Measurements from ENCODE around the gene ZC3H7B.

The ZC3H7B gene

GRCh38 chr22:41358927-41359326 lies 57.6 kb downstream of the ZC3H7B start:
- DNase-seq, result no peak

- DNase-seq, result no peak
Observed at GRCh38 chr22:41359376-41359775, 58.1 kb downstream of the ZC3H7B start.

DNA sequence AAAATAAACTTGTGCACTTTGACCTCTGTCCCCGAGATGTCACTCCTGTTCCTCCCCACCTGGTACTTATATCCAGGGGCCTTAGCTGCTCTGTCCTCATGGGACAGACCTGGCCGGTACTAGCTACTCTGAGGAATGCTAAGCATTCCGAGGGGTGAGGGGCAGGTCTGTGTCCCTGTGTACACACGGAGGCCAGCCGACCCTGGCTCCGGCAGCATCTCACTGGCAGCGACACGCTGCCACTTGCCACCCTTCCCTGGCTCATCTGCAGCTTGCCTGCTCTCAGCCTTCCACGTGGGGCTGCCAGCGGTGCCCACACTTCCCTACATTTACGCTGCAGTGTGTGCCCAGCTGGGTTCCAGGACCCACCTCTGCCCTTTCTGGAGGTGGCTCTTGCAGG lies 58.8 kb downstream of the ZC3H7B start:
- DNase-seq, result no peak

GRCh38 chr22:41361716-41362310 lies 60.5 kb downstream of the ZC3H7B start:
- no peak for DNase-seq

- DNase-seq, result no peak
Observed at GRCh38 chr22:41362615-41363014, 61.3 kb downstream of the ZC3H7B start.

DNA sequence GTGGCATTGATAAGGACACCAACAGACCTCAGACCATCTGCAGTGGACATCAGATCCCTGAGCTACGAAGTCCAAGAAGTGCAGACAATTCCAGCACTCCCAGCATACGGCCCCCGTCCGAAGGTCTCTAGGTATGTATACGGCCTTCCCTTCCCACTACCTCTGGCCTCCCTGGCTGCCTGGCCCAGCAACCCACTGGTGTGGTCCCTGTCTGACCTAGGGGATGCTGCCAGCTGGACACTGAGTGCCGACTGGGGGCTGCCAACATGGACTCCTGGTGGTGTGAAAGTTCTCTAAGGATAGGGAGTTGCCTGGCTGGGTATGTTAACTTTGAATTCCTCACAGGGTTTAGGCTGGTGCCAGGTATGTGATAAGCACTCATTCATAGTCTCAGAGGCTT lies 62.9 kb downstream of the ZC3H7B start:
- DNase-seq, result no peak

- DNase-seq, result no peak
Observed at GRCh38 chr22:41364955-41365354, 63.6 kb downstream of the ZC3H7B start.

- no peak for DNase-seq
Observed at GRCh38 chr22:41365425-41365824, 64.1 kb downstream of the ZC3H7B start.

GRCh38 chr22:41366323-41367029 lies 65.2 kb downstream of the ZC3H7B start:
- no peak for DNase-seq

GRCh38 chr22:41367039-41367679 lies 65.8 kb downstream of the ZC3H7B start:
- no peak for DNase-seq

DNA sequence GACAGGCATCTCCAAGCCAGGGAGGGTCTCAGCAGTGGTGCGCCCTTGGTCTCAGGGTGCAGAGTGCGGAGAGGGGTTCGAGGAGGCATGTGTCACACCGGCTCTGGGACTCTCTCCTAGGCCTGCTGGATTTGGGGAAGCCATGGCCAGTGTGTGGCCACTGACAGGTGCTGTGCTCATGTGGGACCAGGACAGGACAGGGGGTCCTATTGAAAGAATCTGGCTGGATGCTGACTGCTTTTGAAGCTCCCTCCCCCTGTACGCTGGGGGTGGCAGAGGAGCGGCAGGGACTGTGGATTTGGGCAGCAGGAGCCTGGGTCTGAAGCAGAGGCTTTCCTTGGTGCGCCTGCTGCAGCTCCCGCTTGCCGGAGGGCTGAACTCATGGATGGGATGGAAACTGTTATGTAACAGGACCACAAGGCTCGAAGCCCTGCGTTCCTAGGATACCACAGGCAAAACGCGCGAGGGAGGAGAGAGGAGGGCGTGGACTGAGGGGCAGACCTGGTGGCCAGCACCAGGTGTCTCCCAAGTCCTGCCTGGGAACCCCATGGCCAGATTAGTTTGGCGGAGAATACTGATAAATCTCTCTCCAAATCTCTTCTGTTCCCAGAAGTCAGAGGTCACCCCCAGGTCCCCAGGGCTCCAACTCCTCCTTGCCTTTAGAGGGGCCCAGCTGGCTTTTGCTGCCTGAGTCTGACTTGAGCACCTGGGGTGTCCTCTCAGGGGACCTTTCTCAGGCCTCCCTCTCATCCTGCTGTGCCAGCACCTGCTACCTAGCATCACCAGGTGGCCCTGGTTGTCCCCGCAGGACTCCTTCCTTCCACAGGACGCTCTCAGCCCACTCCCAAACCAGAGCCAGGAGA lies 66.6 kb downstream of the ZC3H7B start:
- DNase-seq, result no peak

GRCh38 chr22:41368543-41369423 lies 67.5 kb downstream of the ZC3H7B start:
- no peak for DNase-seq

DNA sequence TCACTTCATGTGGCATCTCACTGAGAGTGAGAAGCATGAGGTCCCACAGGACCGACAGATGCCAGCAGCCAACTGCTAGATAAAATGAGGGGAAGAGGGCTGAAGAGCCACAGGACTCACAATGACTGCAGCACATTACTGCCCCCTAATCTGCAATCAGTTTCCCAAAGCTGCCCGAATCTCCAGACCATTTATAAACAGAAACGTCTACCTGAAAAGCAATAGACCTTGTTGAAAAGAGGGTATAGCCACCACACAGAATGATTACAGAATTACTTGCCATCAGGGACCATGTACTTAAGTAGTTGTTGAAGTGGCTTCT lies 68.1 kb downstream of the ZC3H7B start:
- DNase-seq, result no peak

DNA sequence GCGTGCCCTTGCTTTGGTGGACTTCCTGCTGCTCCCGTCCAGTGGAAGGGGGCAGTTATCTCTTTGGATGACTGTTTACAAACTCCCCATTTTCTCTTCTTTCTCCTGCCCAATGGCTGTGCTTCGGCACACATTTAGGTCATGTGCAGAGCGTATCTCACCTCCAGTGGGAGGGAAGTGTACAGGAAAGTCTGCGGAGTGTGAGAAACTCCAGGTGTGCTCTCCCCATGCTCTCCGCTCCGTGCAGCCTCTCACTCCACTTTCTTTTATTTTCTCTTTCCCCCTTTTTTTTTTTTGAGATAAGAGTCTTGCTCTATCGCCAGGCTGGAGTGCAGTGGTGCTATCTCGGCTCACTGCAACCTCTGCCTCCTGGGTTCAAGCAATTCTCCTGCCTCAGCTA lies 68.5 kb downstream of the ZC3H7B start:
- no peak for DNase-seq

GRCh38 chr22:41377846-41378245 lies 76.5 kb downstream of the ZC3H7B start:
- DNase-seq, result no peak

DNA sequence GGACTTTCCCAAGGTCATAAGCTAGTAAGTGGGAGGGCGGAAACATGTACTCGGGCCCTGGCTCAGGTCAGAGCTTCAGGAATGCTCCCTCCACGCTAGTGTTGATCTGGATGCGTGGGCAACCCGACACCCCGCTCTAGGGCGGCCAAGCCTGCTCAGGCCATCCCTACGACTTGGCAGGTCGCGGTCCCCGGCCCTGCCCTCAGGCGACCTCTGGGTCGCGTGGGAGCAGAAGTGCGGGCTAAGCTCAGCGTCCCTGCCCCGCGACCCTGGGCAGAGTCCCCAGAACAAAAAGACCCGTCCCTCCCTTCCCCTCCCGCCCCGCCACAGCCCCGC lies 79.6 kb downstream of the ZC3H7B start:
- DNase-seq, result no peak

GRCh38 chr22:41381329-41382097 lies 80.2 kb downstream of the ZC3H7B start, which contains the start of gene TEF:
Gene TEF, plus strand, starts transcription at chr22:41381942. Its CDS starts 103 bp downstream, at chr22:41382045.
- DNase-seq, result peak; percentile 97

- peak; percentile 48 for DNase-seq
Observed at GRCh38 chr22:41382098-41382578, 80.8 kb downstream of the ZC3H7B start.

- no peak for DNase-seq
Observed at GRCh38 chr22:41382610-41383009, 81.3 kb downstream of the ZC3H7B start.

DNA sequence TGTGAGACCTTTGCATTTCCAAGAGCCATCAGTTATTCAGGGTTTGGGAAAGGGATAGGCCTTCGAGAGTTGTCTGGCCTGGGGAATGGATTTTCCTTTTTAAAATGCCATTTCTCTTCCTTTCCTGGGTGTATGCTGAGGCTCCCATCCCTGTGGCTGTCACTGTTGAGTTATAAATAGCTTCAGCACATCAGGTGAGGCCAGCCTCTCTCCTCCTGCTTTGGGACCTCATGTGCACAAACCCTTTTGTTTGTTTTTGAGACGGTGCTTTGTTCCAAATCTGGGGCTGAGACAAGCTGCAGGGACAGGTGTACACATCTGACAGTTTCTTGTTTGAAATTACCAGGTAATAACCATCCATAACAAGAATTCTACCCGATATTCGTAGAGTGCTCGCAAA lies 81.8 kb downstream of the ZC3H7B start:
- DNase-seq, result no peak

- DNase-seq, result no peak
Observed at GRCh38 chr22:41384128-41384527, 82.8 kb downstream of the ZC3H7B start.

- no peak for DNase-seq
Observed at GRCh38 chr22:41387341-41387740, 86.0 kb downstream of the ZC3H7B start.

Data from NK-92 treated with Interleukin-12 subunit alpha and Interleukin-12 subunit beta, amount 100 ng/mL, for 24 hours (cell line).